Mucosa of descending colon (tissue), 3 donors: ENCODE data around the gene SPG7. TPM values are rescaled to one million over a fixed set of nuclear protein-coding genes. Genes with fewer than 3 reads are reported as not detected.

Source experiments
- ATAC-seq: fragments of 200-7000 bp; cut with Tn5 transposase; one replicate; pipeline ENCODE4 v1.9.1; 2020; ENCODE audit warnings: mild to moderate bottlenecking, moderate library complexity
- DNase-seq, 3 donors: peaks; one replicate each; pipeline ENCODE4 v3.0.0-alpha.2; 2020
- H3K36me3 ChIP-seq: fragments of 200-600 bp; one replicate; pipeline ENCODE4 v1.8.0; 2021; ENCODE audit warnings: low read depth, mild to moderate bottlenecking
- H3K4me1 ChIP-seq: fragments of 200-600 bp; one replicate; pipeline ENCODE4 v1.8.0; 2021; ENCODE audit warnings: low read depth, mild to moderate bottlenecking
- H3K4me3 ChIP-seq: fragments of 200-600 bp; one replicate; pipeline ENCODE4 v1.8.0; 2021; ENCODE audit warnings: mild to moderate bottlenecking
- H3K9me3 ChIP-seq: fragments of 200-600 bp; one replicate; pipeline ENCODE4 v1.8.0; 2021; ENCODE audit warnings: mild to moderate bottlenecking
- CTCF ChIP-seq: fragments of 200-600 bp; IDR thresholded peaks from one replicate; pipeline ENCODE4 v1.8.0; 2022; ENCODE audit warnings: antibody characterized with exemption, mild to moderate bottlenecking
- intact Hi-C, 2 donors: fragments of 100-400 bp; cut with DNase I in 1 of 2; cut with micrococcal nuclease in 1 of 2; formaldehyde crosslinking; loops; one replicate each; pipeline versions ENCODE4 v1.11.0 to v1.11.1; 2022; cut with DNase I, micrococcal nuclease
- total RNA-seq, 3 donors: library from RNA; stranded (reverse); fragmentation: NEBNext Ultra II Directional in 2 of 3; extraction: Animal tissue kit (Norgen Biotek cat#: 25700) in 2 of 3; gene quantifications; one replicate each; pipeline versions ENCODE4 v1.2.1 to v1.2.4, GENCODE V29; 2021 to 2023
- donor health status: DM: no; HTN: no; CAD: no; lungs with moderate emphysema.
- donor health status: DM: no; HTN: no; CAD: no.
- donor health status: DM: no; HTN: yes; CAD: no.

The SPG7 gene
- total RNA-seq, 3 donors from 2014 or later, result 112 to 137 (median 121) TPM

GRCh38 chr16:89576153-89577054, 68.2 kb downstream of the SPG7 start:
- intact Hi-C loops, result no loop called here
- Histone ChIP-seq H3K4me3 (no peak overlapping the region), H3K9me3 (no peaks in the 10 kb centered on the region), H3K36me3 (no peaks in the 10 kb centered on the region), H3K4me1 (peaks cover 21% of the 10 kb centered on the region)
- no peak for DNase-seq
- no peak for ATAC-seq
- TF ChIP-seq CTCF, result no peak

- DNase-seq, result peak in 1 of 3 donors; percentile 45
- TF ChIP-seq CTCF, result no peak
- ATAC-seq, result no peak
- Histone ChIP-seq H3K4me1 (peaks cover 19% of the 10 kb centered on the region), H3K9me3 (no peaks in the 10 kb centered on the region), H3K4me3 (no peak overlapping the region), H3K36me3 (no peaks in the 10 kb centered on the region)
- intact Hi-C loops, result no loop called here
Observed at GRCh38 chr16:89577055-89577759, 69.0 kb downstream of the SPG7 start.

GRCh38 chr16:89579351-89579750, 71.1 kb downstream of the SPG7 start:
- ATAC-seq (no peak), DNase-seq (no peak)
- H3K4me1 ChIP-seq, result peaks cover 12% of the 10 kb centered on the region
- H3K9me3 ChIP-seq, result no peaks in the 10 kb centered on the region
- no peak for TF ChIP-seq CTCF
- no peak overlapping the region for H3K4me3 ChIP-seq
- intact Hi-C loops, result no loop called here
- H3K36me3 ChIP-seq, result no peaks in the 10 kb centered on the region

GRCh38 chr16:89581045-89581695, 73.0 kb downstream of the SPG7 start:
- intact Hi-C loops, result no loop called here
- no peaks in the 10 kb centered on the region for H3K9me3 ChIP-seq
- TF ChIP-seq CTCF, result no peak
- H3K4me3 ChIP-seq, result no peak overlapping the region
- no peaks in the 10 kb centered on the region for H3K36me3 ChIP-seq
- ATAC-seq (no peak), DNase-seq (peak in 1 of 3 donors; percentile 47)
- H3K4me1 ChIP-seq, result no peaks in the 10 kb centered on the region

GRCh38 chr16:89581861-89582563, 73.8 kb downstream of the SPG7 start:
- no peaks in the 10 kb centered on the region for H3K36me3 ChIP-seq
- ATAC-seq (peak; percentile 85), DNase-seq (peak in 1 of 3 donors; percentile 64)
- no peaks in the 10 kb centered on the region for H3K4me1 ChIP-seq
- no peaks in the 10 kb centered on the region for H3K9me3 ChIP-seq
- intact Hi-C loops, result no loop called here
- no peak overlapping the region for H3K4me3 ChIP-seq
- no peak for TF ChIP-seq CTCF
